Measurements from ENCODE around the gene MRPL9.

The MRPL9 gene

GRCh38 chr1:151728151-151729054 lies 34.9 kb downstream of the MRPL9 start:
- Histone ChIP-seq H4K91ac (ENCODE audit: low read depth, low read length, poor library complexity) (no peak overlapping the region), H2BK15ac (ENCODE audit: low read length) (no peak overlapping the region), H2AK5ac (ENCODE audit: low read depth, low read length) (no peak overlapping the region), H4K8ac (ENCODE audit: low read depth, low read length) (no peak overlapping the region), H2BK120ac (ENCODE audit: low read depth, low read length) (no peak overlapping the region), H2BK12ac (ENCODE audit: low read length) (no peak overlapping the region), H3K27ac (replicated peaks; ENCODE audit: low read length) (no peak overlapping the region), H3K23ac (ENCODE audit: low read depth, low read length, poor library complexity) (no peak overlapping the region), H3K4ac (ENCODE audit: low read length) (no peak overlapping the region), H3K27me3 (ENCODE audit: control insufficient read depth in 3 of 3, insufficient read depth in 3 of 3, low read depth in 1 of 3, low read length in 3 of 3) (peaks cover 0 to 65% (median 0%) of the 10 kb centered on the region in 3 experiments), H3K4me3 (ENCODE audit: low read length in 2 of 2) (no peak overlapping the region), H2AFZ (ENCODE audit: low read length) (peak overlapping the region; percentile 51), H3K4me2 (ENCODE audit: insufficient read depth, low read length, poor library complexity, severe bottlenecking) (no peak overlapping the region), H3K36me3 (replicated peaks in 1 of 2; ENCODE audit: control insufficient read depth in 2 of 2, insufficient read depth in 2 of 2, low read length in 2 of 2) (no peaks in the 10 kb centered on the region), H3K9me3 (replicated peaks in 1 of 2; ENCODE audit: control insufficient read depth in 2 of 2, insufficient read depth in 1 of 2, low read depth in 1 of 2, low read length in 2 of 2) (no peaks in the 10 kb centered on the region), H3K9ac (ENCODE audit: low read depth, low read length, poor library complexity) (no peak overlapping the region), H3K79me1 (ENCODE audit: low read depth, low read length) (no peaks in the 10 kb centered on the region), H3K4me1 (ENCODE audit: control insufficient read depth in 2 of 2, insufficient read depth in 1 of 2, low read depth in 1 of 2, low read length in 2 of 2) (peaks cover 3 to 10% of the 10 kb centered on the region in 2 donors), H3K14ac (ENCODE audit: low read length) (no peak overlapping the region), H2BK5ac (ENCODE audit: low read length) (no peak overlapping the region), H3K18ac (ENCODE audit: low read length) (no peak overlapping the region)
- no CpG with 5 or more reads among the region's 19 CpGs for WGBS, 2 donors (ENCODE audit: extremely low coverage in 2 of 2, insufficient read length in 2 of 2, insufficient replicate concordance in 1 of 2)
- DNase-seq (ENCODE audit: low spot score) = no peak

- H3K27me3 ChIP-seq (ENCODE audit: control insufficient read depth in 3 of 3, insufficient read depth in 3 of 3, low read depth in 1 of 3, low read length in 3 of 3) = peaks cover 0 to 90% (median 14%) of the 10 kb centered on the region in 3 experiments
- no peak overlapping the region for H3K18ac ChIP-seq (ENCODE audit: low read length)
- no peak overlapping the region for H2BK15ac ChIP-seq (ENCODE audit: low read length)
- H3K9me3 ChIP-seq (replicated peaks in 1 of 2; ENCODE audit: control insufficient read depth in 2 of 2, insufficient read depth in 1 of 2, low read depth in 1 of 2, low read length in 2 of 2) = peaks cover 0 to 5% of the 10 kb centered on the region in 2 donors
- no peak overlapping the region for H3K4me3 ChIP-seq (ENCODE audit: low read length in 2 of 2)
- no peak overlapping the region for H3K27ac ChIP-seq (replicated peaks; ENCODE audit: low read length)
- no peak overlapping the region for H3K4ac ChIP-seq (ENCODE audit: low read length)
- no peaks in the 10 kb centered on the region for H3K79me1 ChIP-seq (ENCODE audit: low read depth, low read length)
- no peak overlapping the region for H3K14ac ChIP-seq (ENCODE audit: low read length)
- H3K23ac ChIP-seq (ENCODE audit: low read depth, low read length, poor library complexity) = no peak overlapping the region
- no peak overlapping the region for H2BK120ac ChIP-seq (ENCODE audit: low read depth, low read length)
- no peak overlapping the region for H4K8ac ChIP-seq (ENCODE audit: low read depth, low read length)
- no peak overlapping the region for H4K91ac ChIP-seq (ENCODE audit: low read depth, low read length, poor library complexity)
- no peak overlapping the region for H2BK12ac ChIP-seq (ENCODE audit: low read length)
- no CpG with 5 or more reads among the region's 3 CpGs for WGBS, 2 donors (ENCODE audit: extremely low coverage in 2 of 2, insufficient read length in 2 of 2, insufficient replicate concordance in 1 of 2)
- H2AK5ac ChIP-seq (ENCODE audit: low read depth, low read length) = no peak overlapping the region
- no peak overlapping the region for H2BK5ac ChIP-seq (ENCODE audit: low read length)
- peaks cover 12 to 17% of the 10 kb centered on the region in 2 donors for H3K4me1 ChIP-seq (ENCODE audit: control insufficient read depth in 2 of 2, insufficient read depth in 1 of 2, low read depth in 1 of 2, low read length in 2 of 2)
- no peaks in the 10 kb centered on the region for H3K36me3 ChIP-seq (replicated peaks in 1 of 2; ENCODE audit: control insufficient read depth in 2 of 2, insufficient read depth in 2 of 2, low read length in 2 of 2)
- no peak overlapping the region for H3K9ac ChIP-seq (ENCODE audit: low read depth, low read length, poor library complexity)
- no peak overlapping the region for H3K4me2 ChIP-seq (ENCODE audit: insufficient read depth, low read length, poor library complexity, severe bottlenecking)
- DNase-seq (ENCODE audit: low spot score) = no peak
- no peak overlapping the region for H2AFZ ChIP-seq (ENCODE audit: low read length)
These were observed 39.4 kb downstream of the MRPL9 start for GRCh38 chr1:151723726-151724370.

- H3K27me3 ChIP-seq (ENCODE audit: control insufficient read depth in 3 of 3, insufficient read depth in 3 of 3, low read depth in 1 of 3, low read length in 3 of 3) = peaks cover 0 to 89% (median 14%) of the 10 kb centered on the region in 3 experiments
- H4K8ac ChIP-seq (ENCODE audit: low read depth, low read length) = no peak overlapping the region
- no peak overlapping the region for H3K18ac ChIP-seq (ENCODE audit: low read length)
- peaks cover 0 to 5% of the 10 kb centered on the region in 2 donors for H3K9me3 ChIP-seq (replicated peaks in 1 of 2; ENCODE audit: control insufficient read depth in 2 of 2, insufficient read depth in 1 of 2, low read depth in 1 of 2, low read length in 2 of 2)
- peak overlapping the region; percentile 76 for H3K4me2 ChIP-seq (ENCODE audit: insufficient read depth, low read length, poor library complexity, severe bottlenecking)
- H3K27ac ChIP-seq (replicated peaks; ENCODE audit: low read length) = no peak overlapping the region
- no peak overlapping the region for H2BK120ac ChIP-seq (ENCODE audit: low read depth, low read length)
- H4K91ac ChIP-seq (ENCODE audit: low read depth, low read length, poor library complexity) = no peak overlapping the region
- no peaks in the 10 kb centered on the region for H3K79me1 ChIP-seq (ENCODE audit: low read depth, low read length)
- no peak overlapping the region for H3K14ac ChIP-seq (ENCODE audit: low read length)
- H2BK12ac ChIP-seq (ENCODE audit: low read length) = no peak overlapping the region
- peak overlapping the region; percentile 6 for H2BK15ac ChIP-seq (ENCODE audit: low read length)
- H3K9ac ChIP-seq (ENCODE audit: low read depth, low read length, poor library complexity) = no peak overlapping the region
- no peak overlapping the region for H3K23ac ChIP-seq (ENCODE audit: low read depth, low read length, poor library complexity)
- peaks cover 15 to 20% of the 10 kb centered on the region in 2 donors for H3K4me1 ChIP-seq (ENCODE audit: control insufficient read depth in 2 of 2, insufficient read depth in 1 of 2, low read depth in 1 of 2, low read length in 2 of 2)
- no peak for DNase-seq (ENCODE audit: low spot score)
- H3K4ac ChIP-seq (ENCODE audit: low read length) = no peak overlapping the region
- no peak overlapping the region for H2AK5ac ChIP-seq (ENCODE audit: low read depth, low read length)
- H2BK5ac ChIP-seq (ENCODE audit: low read length) = no peak overlapping the region
- no peaks in the 10 kb centered on the region for H3K36me3 ChIP-seq (replicated peaks in 1 of 2; ENCODE audit: control insufficient read depth in 2 of 2, insufficient read depth in 2 of 2, low read length in 2 of 2)
- no CpG with 5 or more reads among the region's 17 CpGs for WGBS, 2 donors (ENCODE audit: extremely low coverage in 2 of 2, insufficient read length in 2 of 2, insufficient replicate concordance in 1 of 2)
- peak overlapping the region; percentile 36 to 79 for H3K4me3 ChIP-seq (ENCODE audit: low read length in 2 of 2)
- H2AFZ ChIP-seq (ENCODE audit: low read length) = peak overlapping the region; percentile 88
These were observed 41.3 kb downstream of the MRPL9 start for GRCh38 chr1:151721788-151722510.

All from neuronal stem cell (in vitro differentiated cells).